ENCODE results near the gene CCDC127. TPM values are rescaled to one million over a fixed set of nuclear protein-coding genes. Genes with fewer than 3 reads are reported as not detected.

CCDC127 gene
- total and polyA plus RNA-seq, 2 of the 13 experiments (the other 11 are each of a cell fraction or from before 2014, with no cell fraction given), result 2.9 to 4.3 TPM

DNA sequence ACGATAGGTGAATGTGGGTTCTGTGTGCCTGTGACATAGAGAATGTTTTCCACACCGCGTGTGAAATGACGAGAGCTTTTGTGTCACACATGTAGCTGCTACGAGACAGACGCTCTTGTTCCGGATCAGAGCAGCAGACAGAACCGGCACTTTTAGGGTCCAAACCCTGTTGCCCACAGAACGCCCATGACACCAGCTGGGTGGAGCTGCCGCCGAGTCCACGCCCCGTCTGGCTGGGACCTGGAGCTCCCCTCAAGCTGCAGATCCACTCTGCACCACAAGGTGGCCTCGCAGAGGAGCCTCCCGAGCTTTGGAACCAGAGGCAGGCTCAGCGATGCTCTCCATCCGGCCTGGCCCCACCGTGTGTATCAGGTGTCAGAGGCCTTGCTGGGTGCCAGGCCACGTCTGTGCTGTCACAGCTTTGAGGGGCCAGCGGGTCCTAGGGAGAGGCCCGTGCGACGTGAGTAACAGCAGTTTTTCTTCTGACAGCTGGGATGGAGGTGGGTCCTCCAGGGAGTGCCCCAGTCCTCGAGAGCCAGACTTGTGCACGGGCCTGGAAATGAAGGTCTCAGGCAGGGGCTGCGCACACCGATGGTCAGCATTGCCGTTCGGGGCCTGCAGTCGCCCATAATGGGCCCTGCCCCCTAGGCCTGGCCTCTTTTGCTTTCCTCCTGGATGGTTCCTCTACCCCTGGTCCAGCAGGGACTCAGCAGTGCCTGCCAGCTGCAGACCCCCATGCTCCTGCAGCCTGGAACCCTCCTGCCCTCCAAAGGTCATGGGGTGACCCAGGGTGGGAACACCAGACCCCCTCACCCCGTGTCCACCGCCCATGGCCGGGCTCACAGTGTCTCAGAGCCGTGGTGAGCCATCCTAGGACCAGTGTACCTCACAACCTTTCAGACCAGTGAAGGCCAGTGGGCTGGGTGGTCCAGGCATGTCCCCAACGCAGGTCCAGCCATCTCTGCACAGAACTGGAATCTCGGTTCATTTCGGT is 29.2 kb downstream of the CCDC127 start (continued):
- TF ChIP-seq KAT7 (CRISPR knock-in tag; IDR thresholded peaks at IDR 0.05; ENCODE audit: borderline replicate concordance) (no peak), ZNF44 (CRISPR knock-in tag; IDR thresholded peaks at IDR 0.05) (no peak), GABPA (IDR thresholded peaks at IDR 0.05; ENCODE audit: low read depth, low read length) (no peak), GABPA (CRISPR knock-in tag; IDR thresholded peaks at IDR 0.05; ENCODE audit: low read depth) (peak; percentile 41; the same call in 1 of the 2 replicates), ATF7-NPFF (CRISPR knock-in tag; IDR thresholded peaks at IDR 0.05; ENCODE audit: low read depth) (no peak), ZNF75D (CRISPR knock-in tag; IDR thresholded peaks at IDR 0.05; ENCODE audit: borderline replicate concordance) (no peak), ZNF674 (CRISPR knock-in tag; IDR thresholded peaks at IDR 0.05; ENCODE audit: low read depth) (no peak), ZNF569 (CRISPR knock-in tag; IDR thresholded peaks at IDR 0.05; ENCODE audit: borderline replicate concordance) (no peak), PHF5A (CRISPR knock-in tag; IDR thresholded peaks at IDR 0.05; ENCODE audit: low read depth, unreplicated experiment) (no peak), ZNF207 (IDR thresholded peaks at IDR 0.05; ENCODE audit: borderline replicate concordance) (no peak), SOX6 (IDR thresholded peaks at IDR 0.05) (no peak), SOX6 (CRISPR knock-in tag; IDR thresholded peaks at IDR 0.05) (peak; percentile 36; the same call in 1 of the 2 replicates), JUND (CRISPR knock-in tag; IDR thresholded peaks at IDR 0.05) (no peak), ZBTB37 (CRISPR knock-in tag; IDR thresholded peaks at IDR 0.05) (no peak), ZNF263 (CRISPR knock-in tag; IDR thresholded peaks at IDR 0.05) (no peak), ATM (IDR thresholded peaks at IDR 0.05; ENCODE audit: borderline replicate concordance) (no peak), RAD51 (IDR thresholded peaks at IDR 0.05; ENCODE audit: borderline replicate concordance) (no peak)
- TF ChIP-seq, protein P1, sequence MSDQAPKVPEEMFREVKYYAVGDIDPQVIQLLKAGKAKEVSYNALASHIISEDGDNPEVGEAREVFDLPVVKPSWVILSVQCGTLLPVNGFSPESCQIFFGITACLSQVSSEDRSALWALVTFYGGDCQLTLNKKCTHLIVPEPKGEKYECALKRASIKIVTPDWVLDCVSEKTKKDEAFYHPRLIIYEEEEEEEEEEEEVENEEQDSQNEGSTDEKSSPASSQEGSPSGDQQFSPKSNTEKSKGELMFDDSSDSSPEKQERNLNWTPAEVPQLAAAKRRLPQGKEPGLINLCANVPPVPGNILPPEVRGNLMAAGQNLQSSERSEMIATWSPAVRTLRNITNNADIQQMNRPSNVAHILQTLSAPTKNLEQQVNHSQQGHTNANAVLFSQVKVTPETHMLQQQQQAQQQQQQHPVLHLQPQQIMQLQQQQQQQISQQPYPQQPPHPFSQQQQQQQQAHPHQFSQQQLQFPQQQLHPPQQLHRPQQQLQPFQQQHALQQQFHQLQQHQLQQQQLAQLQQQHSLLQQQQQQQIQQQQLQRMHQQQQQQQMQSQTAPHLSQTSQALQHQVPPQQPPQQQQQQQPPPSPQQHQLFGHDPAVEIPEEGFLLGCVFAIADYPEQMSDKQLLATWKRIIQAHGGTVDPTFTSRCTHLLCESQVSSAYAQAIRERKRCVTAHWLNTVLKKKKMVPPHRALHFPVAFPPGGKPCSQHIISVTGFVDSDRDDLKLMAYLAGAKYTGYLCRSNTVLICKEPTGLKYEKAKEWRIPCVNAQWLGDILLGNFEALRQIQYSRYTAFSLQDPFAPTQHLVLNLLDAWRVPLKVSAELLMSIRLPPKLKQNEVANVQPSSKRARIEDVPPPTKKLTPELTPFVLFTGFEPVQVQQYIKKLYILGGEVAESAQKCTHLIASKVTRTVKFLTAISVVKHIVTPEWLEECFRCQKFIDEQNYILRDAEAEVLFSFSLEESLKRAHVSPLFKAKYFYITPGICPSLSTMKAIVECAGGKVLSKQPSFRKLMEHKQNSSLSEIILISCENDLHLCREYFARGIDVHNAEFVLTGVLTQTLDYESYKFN (CRISPR knock-in tag; conservative IDR thresholded peaks at IDR 0.05), result no peak
- TF ChIP-seq, protein P2, sequence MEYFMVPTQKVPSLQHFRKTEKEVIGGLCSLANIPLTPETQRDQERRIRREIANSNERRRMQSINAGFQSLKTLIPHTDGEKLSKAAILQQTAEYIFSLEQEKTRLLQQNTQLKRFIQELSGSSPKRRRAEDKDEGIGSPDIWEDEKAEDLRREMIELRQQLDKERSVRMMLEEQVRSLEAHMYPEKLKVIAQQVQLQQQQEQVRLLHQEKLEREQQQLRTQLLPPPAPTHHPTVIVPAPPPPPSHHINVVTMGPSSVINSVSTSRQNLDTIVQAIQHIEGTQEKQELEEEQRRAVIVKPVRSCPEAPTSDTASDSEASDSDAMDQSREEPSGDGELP (IDR thresholded peaks at IDR 0.05; ENCODE audit: borderline replicate concordance, low read depth), result peak; percentile 13; the same call in 1 of the 2 replicates
- TF ChIP-seq, protein P3, sequence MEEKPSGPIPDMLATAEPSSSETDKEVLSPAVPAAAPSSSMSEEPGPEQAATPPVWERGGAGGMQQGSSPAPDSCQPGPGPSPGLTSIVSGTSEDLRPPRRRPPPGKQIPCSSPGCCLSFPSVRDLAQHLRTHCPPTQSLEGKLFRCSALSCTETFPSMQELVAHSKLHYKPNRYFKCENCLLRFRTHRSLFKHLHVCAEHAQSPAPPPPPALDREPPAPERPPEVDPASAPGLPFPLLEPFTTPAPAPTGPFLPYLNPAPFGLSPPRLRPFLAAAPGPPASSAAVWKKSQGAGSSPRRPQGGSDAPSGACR (CRISPR knock-in tag; IDR thresholded peaks at IDR 0.05), result 0 out of 2 replicates have a peak, but pooled peaks have one; percentile 65
- TF ChIP-seq, protein P4, sequence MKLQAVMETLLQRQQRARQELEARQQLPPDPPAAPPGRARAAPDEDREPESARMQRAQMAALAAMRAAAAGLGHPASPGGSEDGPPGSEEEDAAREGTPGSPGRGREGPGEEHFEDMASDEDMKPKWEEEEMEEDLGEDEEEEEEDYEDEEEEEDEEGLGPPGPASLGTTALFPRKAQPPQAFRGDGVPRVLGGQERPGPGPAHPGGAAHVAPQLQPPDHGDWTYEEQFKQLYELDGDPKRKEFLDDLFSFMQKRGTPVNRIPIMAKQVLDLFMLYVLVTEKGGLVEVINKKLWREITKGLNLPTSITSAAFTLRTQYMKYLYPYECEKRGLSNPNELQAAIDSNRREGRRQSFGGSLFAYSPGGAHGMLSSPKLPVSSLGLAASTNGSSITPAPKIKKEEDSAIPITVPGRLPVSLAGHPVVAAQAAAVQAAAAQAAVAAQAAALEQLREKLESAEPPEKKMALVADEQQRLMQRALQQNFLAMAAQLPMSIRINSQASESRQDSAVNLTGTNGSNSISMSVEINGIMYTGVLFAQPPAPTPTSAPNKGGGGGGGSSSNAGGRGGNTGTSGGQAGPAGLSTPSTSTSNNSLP (IDR thresholded peaks at IDR 0.05; ENCODE audit: low read depth, low read length), result no peak

Data from HepG2 (cell line).